ENCODE results near the gene PSMB7.

- no peak for TF ChIP-seq CTCF (IDR thresholded peaks at IDR 0.05)
- TF ChIP-seq POLR2A (IDR thresholded peaks at IDR 0.05): no peak
Measured at GRCh38 chr9:124303762-124304161, 111.5 kb downstream of the PSMB7 start.
